ENCODE results near the gene TXNDC12. TPM values are rescaled to one million over a fixed set of nuclear protein-coding genes. Genes with fewer than 3 reads are reported as not detected.

TXNDC12 gene
- total and polyA plus RNA-seq, 9 of the 15 experiments (the other 6 are each of a cell fraction or from before 2014, with no cell fraction given), result 17.0 to 60.8 (median 37.8) TPM

- intact Hi-C loops (cut with micrococcal nuclease), result no loop called here
- no peak for FAIRE-seq
- H2AFZ ChIP-seq (ENCODE audit: low read depth, low read length), result no peak overlapping the region
- BruUV-seq (replicated peaks), result no TSS peak
- no peaks in the 10 kb centered on the region for H4K20me1 ChIP-seq (replicated peaks; ENCODE audit: control insufficient read depth, insufficient read depth, low read length)
- H3K4me2 ChIP-seq (ENCODE audit: insufficient read depth, low read length), result no peak overlapping the region
- H3K27me3 ChIP-seq (ENCODE audit: control insufficient read depth in 2 of 2, insufficient read depth in 2 of 2, low read length in 2 of 2), result no peaks in the 10 kb centered on the region
- H3K9me3 ChIP-seq (replicated peaks; ENCODE audit: control insufficient read depth, insufficient read depth, low read depth, low read length), result no peaks in the 10 kb centered on the region
- DNase-seq (ENCODE audit: extremely low read depth in 1 of 4, low spot score in 3 of 4), result no peak
- no peak overlapping the region for H3K27ac ChIP-seq (ENCODE audit: extremely low read depth, low read depth, low read length)
- H3K9me1 ChIP-seq (ENCODE audit: control insufficient read depth, insufficient read depth, low read length), result no peaks in the 10 kb centered on the region
- no peak for TF ChIP-seq ZBTB7A (IDR thresholded peaks at IDR 0.05; ENCODE audit: borderline replicate concordance, control insufficient read depth, low read depth, low read length)
- TF ChIP-seq ZBTB17 (CRISPR knock-in tag; IDR thresholded peaks at IDR 0.05), result no peak
- TF ChIP-seq ZNF324 (CRISPR knock-in tag; IDR thresholded peaks at IDR 0.05), result no peak
- TF ChIP-seq RBFOX2 (IDR thresholded peaks at IDR 0.05; ENCODE audit: low read depth, low read length), result peak; percentile 53
- H3K4me1 ChIP-seq (replicated peaks in 1 of 2; ENCODE audit: control insufficient read depth in 2 of 2, insufficient read depth in 2 of 2, low read length in 2 of 2), result peaks cover 2% of the 10 kb centered on the region in 2 experiments; a peak in 3 of 5 replicates
- in situ Hi-C loops (cut with MboI), result no loop called here
- H3K79me2 ChIP-seq (ENCODE audit: control insufficient read depth, insufficient read depth, low read length), result peaks cover 52% of the 10 kb centered on the region
- no peak for ATAC-seq
- H3K9ac ChIP-seq (ENCODE audit: insufficient read depth in 1 of 2, low read depth in 2 of 2, low read length in 2 of 2), result no peak overlapping the region
- ChIA-PET CTCF (ENCODE audit: low intra/inter-chr PET ratio) (no interaction called here), POLR2A (interaction anchor here (0.7 to 3.1 kb wide), 5 partner anchors 8 to 96 kb away, joined by 4 to 16 read pairs (median 12); partner anchors contain the start of gene TXNDC12)
- peaks cover 85% of the 10 kb centered on the region for H3K36me3 ChIP-seq (ENCODE audit: control insufficient read depth, insufficient read depth, low read length)
- WGBS (ENCODE audit: insufficient coverage, low coverage, missing lambda C conversion rate), result 86% methylated on average over 2 of the region's 2 CpGs
- no peak overlapping the region for H3K4me3 ChIP-seq
Observed at GRCh38 chr1:52063192-52063591, 8.2 kb upstream of the TXNDC12 start.

DNA sequence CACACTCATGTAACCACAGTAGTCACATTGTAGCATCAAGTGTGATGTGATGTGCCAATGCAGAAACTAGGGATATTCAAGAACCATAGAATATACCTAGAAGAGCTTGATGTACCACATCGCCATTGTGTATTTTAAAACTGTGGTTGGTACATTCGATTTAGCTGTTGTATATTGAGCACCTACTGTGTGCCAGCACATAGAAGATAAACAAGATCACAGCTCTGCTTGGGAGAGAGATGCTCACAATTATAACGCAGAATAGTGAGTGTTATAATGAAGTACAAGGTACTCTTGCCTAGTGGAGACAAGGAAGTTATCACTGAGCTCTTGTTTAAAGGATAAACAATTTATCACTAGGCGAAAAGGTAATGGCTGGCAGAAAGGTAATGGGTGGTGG lies 5.8 kb upstream of the TXNDC12 start:
- peaks cover 69% of the 10 kb centered on the region for H3K36me3 ChIP-seq (ENCODE audit: control insufficient read depth, insufficient read depth, low read length)
- FAIRE-seq (no peak), ATAC-seq (no peak), DNase-seq (ENCODE audit: extremely low read depth in 1 of 4, low spot score in 3 of 4) (no peak)
- in situ Hi-C loops (cut with MboI), result no loop called here
- no peaks in the 10 kb centered on the region; a peak in 1 of 5 replicates for H3K27me3 ChIP-seq (ENCODE audit: control insufficient read depth in 2 of 2, insufficient read depth in 2 of 2, low read length in 2 of 2)
- H3K4me1 ChIP-seq (replicated peaks in 1 of 2; ENCODE audit: control insufficient read depth in 2 of 2, insufficient read depth in 2 of 2, low read length in 2 of 2), result peaks cover 2 to 11% of the 10 kb centered on the region in 2 experiments
- H3K9me1 ChIP-seq (ENCODE audit: control insufficient read depth, insufficient read depth, low read length), result no peaks in the 10 kb centered on the region
- H3K9me3 ChIP-seq (replicated peaks; ENCODE audit: control insufficient read depth, insufficient read depth, low read depth, low read length), result no peaks in the 10 kb centered on the region
- BruUV-seq (replicated peaks), result no TSS peak
- no peaks in the 10 kb centered on the region for H4K20me1 ChIP-seq (replicated peaks; ENCODE audit: control insufficient read depth, insufficient read depth, low read length)
- no peak overlapping the region for H2AFZ ChIP-seq (ENCODE audit: low read depth, low read length)
- H3K4me3 ChIP-seq, result no peak overlapping the region
- peaks cover 64% of the 10 kb centered on the region for H3K79me2 ChIP-seq (ENCODE audit: control insufficient read depth, insufficient read depth, low read length)
- H3K4me2 ChIP-seq (ENCODE audit: insufficient read depth, low read length), result no peak overlapping the region
- 97% methylated on average over 4 of the region's 4 CpGs for WGBS (ENCODE audit: insufficient coverage, low coverage, missing lambda C conversion rate)
- H3K9ac ChIP-seq (ENCODE audit: insufficient read depth in 1 of 2, low read depth in 2 of 2, low read length in 2 of 2), result no peak overlapping the region
- CTCF ChIA-PET (ENCODE audit: low intra/inter-chr PET ratio), result no interaction called here
- H3K27ac ChIP-seq (ENCODE audit: extremely low read depth, low read depth, low read length), result no peak overlapping the region
- POLR2A ChIA-PET, result interaction anchor here (0.6 to 2.3 kb wide), 7 partner anchors 11 to 185 kb away, joined by 3 to 12 read pairs (median 3); no protein-coding TSS in a partner anchor
- intact Hi-C loops (cut with micrococcal nuclease), result no loop called here
- TF ChIP-seq ZNF431 (CRISPR knock-in tag; IDR thresholded peaks at IDR 0.05) (0 out of 2 replicates have a peak, but pooled peaks have one; percentile 31), ZNF224 (CRISPR knock-in tag; IDR thresholded peaks at IDR 0.05) (no peak), E2F1 (CRISPR knock-in tag; IDR thresholded peaks at IDR 0.05) (0 out of 2 replicates have a peak, but pooled peaks have one; percentile 45), MED1 (CRISPR knock-in tag; IDR thresholded peaks at IDR 0.05; ENCODE audit: borderline replicate concordance) (no peak), ZC3H4 (CRISPR knock-in tag; IDR thresholded peaks at IDR 0.05; ENCODE audit: borderline replicate concordance) (no peak), ATF4 (CRISPR knock-in tag; IDR thresholded peaks at IDR 0.05) (no peak), SMARCA4 (IDR thresholded peaks at IDR 0.05) (no peak), FOXJ3 (CRISPR knock-in tag; IDR thresholded peaks at IDR 0.05) (no peak), ZNF76 (CRISPR knock-in tag; IDR thresholded peaks at IDR 0.05; ENCODE audit: borderline replicate concordance) (no peak), NFE2 (IDR thresholded peaks at IDR 0.05; ENCODE audit: low read depth) (no peak), EZH2 (IDR thresholded peaks at IDR 0.05; ENCODE audit: borderline replicate concordance, low read depth, low read length) (no peak), MEF2A (IDR thresholded peaks at IDR 0.05; ENCODE audit: control insufficient read depth, low read depth, low read length) (no peak)
